Prostate gland (tissue), 2 donors: ENCODE data around the gene DCTN3.

Source experiments
- CTCF ChIP-seq, 4 experiments: fragments of 200-600 bp in 2 of 4; fragments of 450-650 bp in 2 of 4; sonication (generic) in 2 of 4; IDR thresholded peaks; 1 replicate in 3 of 4; 2 replicates in 1 of 4; pipeline ENCODE4 v1.5.1; 2016 to 2019; ENCODE audit warnings: antibody characterized with exemption in 4 of 4, mild to moderate bottlenecking in 2 of 4, moderate library complexity in 2 of 4
- POLR2A ChIP-seq: fragments of 450-650 bp; IDR thresholded peaks from one replicate; pipeline ENCODE4 v1.6.1; 2016; ENCODE audit warnings: antibody characterized with exemption, mild to moderate bottlenecking

- TF ChIP-seq POLR2A (no peak), CTCF (IDR thresholded peaks at IDR 0.05) (no peak)
Measured at GRCh38 chr9:34654323-34655051, 34.2 kb upstream of the DCTN3 start.
